ENCODE results near the gene ARFGAP2. TPM values are rescaled to one million over a fixed set of nuclear protein-coding genes. Genes with fewer than 3 reads are reported as not detected.

Gene ARFGAP2
- total and polyA plus RNA-seq, 9 donors, result 41.5 to 94.9 (median 74.2) TPM

DNA sequence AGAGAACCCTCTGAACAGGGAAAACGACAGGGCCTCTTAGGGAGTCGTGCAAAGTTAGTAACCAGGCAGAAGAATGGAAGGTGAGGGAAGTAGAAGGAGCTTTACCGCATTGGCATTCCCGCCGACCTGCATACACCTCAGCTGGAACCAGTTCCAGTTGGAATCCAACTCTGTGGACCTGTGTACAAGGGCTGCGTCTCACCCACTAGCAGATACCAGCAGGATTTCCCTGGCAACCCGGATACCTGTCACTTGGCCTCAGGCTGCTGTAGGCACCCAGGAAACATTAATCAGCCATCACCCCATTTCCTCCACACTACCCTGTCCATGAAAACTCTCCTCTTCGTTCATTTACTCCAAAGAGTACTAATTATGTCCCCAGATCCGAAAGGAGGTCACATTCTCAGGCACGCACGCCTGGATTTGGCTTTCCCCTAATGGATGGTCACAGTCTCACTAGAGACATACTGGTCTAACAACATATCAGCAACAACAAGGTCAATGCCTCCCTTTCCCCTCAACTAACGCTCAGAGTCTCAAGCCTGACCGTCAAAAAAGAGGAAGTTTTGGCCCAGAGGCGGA, 842 bp downstream of the ARFGAP2 start:
- DNase-seq, result no peak
- Histone ChIP-seq H3K4me3 (peak overlapping the region; percentile 95), H3K36me3 (no peaks in the 10 kb centered on the region), H3K9me3 (no peaks in the 10 kb centered on the region), H3K27ac (peak overlapping the region; percentile 82 to 84), H3K4me1 (ENCODE audit: insufficient read depth) (peaks cover 13% of the 10 kb centered on the region), H3K27me3 (no peaks in the 10 kb centered on the region)
- TF ChIP-seq, protein P1, sequence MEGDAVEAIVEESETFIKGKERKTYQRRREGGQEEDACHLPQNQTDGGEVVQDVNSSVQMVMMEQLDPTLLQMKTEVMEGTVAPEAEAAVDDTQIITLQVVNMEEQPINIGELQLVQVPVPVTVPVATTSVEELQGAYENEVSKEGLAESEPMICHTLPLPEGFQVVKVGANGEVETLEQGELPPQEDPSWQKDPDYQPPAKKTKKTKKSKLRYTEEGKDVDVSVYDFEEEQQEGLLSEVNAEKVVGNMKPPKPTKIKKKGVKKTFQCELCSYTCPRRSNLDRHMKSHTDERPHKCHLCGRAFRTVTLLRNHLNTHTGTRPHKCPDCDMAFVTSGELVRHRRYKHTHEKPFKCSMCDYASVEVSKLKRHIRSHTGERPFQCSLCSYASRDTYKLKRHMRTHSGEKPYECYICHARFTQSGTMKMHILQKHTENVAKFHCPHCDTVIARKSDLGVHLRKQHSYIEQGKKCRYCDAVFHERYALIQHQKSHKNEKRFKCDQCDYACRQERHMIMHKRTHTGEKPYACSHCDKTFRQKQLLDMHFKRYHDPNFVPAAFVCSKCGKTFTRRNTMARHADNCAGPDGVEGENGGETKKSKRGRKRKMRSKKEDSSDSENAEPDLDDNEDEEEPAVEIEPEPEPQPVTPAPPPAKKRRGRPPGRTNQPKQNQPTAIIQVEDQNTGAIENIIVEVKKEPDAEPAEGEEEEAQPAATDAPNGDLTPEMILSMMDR (IDR thresholded peaks at IDR 0.05), result no peak
- no peak for TF ChIP-seq EP300 (IDR thresholded peaks at IDR 0.05)
- WGBS, 3 donors, result 25 to 29% (median 26%) methylated on average over 14 of the region's 14 CpGs
- intact Hi-C loops (cut with DNase I), result loop anchor here in 3 of 4 donors (5.0 to 10.0 kb wide), 3 partner anchors 91 to 181 kb away; partner anchors contain the start of gene MYBPC3 (in 1 of the 3)

DNA sequence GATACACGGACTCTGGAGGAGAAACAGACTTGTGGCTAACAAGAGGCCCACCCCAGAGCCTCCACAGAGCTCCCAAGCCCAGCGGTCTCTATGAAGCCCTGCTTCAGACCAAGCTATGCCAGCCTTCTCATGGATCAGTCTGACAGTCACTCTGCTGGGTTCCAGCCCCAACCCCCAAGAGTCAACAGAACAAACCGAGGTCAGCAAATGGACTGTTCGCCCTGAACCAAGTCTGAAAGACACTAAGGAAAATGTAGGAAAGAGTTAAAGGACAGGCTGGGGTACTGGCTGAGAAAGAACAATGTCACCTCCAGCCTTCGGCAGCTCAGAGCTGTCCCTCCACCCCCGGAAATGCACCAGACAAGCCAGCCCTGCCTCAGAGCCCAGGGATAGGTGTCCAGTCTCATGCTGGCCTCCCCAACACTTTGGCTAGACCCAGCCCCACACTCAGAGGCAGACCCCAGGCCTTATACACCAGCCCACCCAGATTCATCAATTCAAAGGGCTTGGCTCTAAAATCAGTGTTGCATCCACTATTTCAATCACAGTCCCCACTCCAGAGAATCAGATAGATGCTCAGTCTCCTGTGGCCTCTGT, 3.8 kb downstream of the ARFGAP2 start:
- Histone ChIP-seq H3K36me3 (no peaks in the 10 kb centered on the region), H3K4me1 (ENCODE audit: insufficient read depth) (peaks cover 9% of the 10 kb centered on the region), H3K27me3 (no peaks in the 10 kb centered on the region), H3K27ac (no peak overlapping the region), H3K9me3 (no peaks in the 10 kb centered on the region), H3K4me3 (no peak overlapping the region)
- TF ChIP-seq, protein P1 (IDR thresholded peaks at IDR 0.05), result no peak
- TF ChIP-seq EP300 (IDR thresholded peaks at IDR 0.05) (no peak), POLR2A (IDR thresholded peaks at IDR 0.05) (no peak)
- WGBS, 3 donors, result 66 to 73% (median 67%) methylated on average over 6 of the region's 6 CpGs
- DNase-seq, result peak in 1 of 5 donors; percentile 11
- intact Hi-C loops (cut with DNase I), result loop anchor here in 1 of 4 donors (10.0 kb wide), 1 partner anchor 182 kb away; the partner anchor contains the start of gene MYBPC3

DNA sequence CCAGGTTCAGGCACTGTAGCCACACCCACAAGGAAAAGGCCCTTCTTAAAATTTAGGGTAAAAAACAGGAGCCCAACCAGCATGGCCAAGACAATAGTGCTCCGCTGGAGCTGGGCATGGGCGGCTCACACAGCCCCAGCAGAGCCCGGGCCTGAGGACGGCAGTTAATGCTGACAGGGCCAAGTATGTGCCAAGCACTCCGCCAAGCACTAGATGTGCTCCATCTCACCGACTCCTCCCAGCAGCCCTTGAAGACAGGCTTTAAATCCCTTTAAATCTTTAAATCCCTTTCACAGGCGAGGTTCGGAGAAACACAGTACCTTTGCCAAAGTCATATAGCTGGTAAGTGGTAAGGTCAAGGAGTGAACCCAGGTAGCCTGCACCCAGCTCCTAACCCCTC, 4.8 kb downstream of the ARFGAP2 start:
- H3K4me3 ChIP-seq, result no peak overlapping the region
- no peak overlapping the region for H3K27ac ChIP-seq
- H3K9me3 ChIP-seq, result no peaks in the 10 kb centered on the region
- DNase-seq, result no peak
- H3K27me3 ChIP-seq, result no peaks in the 10 kb centered on the region
- intact Hi-C loops (cut with DNase I), result loop anchor here in 1 of 4 donors (10.0 kb wide), 1 partner anchor 183 kb away; the partner anchor contains the start of gene MYBPC3
- peaks cover 5% of the 10 kb centered on the region for H3K4me1 ChIP-seq (ENCODE audit: insufficient read depth)
- peaks cover 4% of the 10 kb centered on the region for H3K36me3 ChIP-seq
- TF ChIP-seq EP300 (IDR thresholded peaks at IDR 0.05) (no peak), POLR2A (IDR thresholded peaks at IDR 0.05) (no peak)
- TF ChIP-seq, protein P1 (IDR thresholded peaks at IDR 0.05), result no peak
- whole genome bisulfite sequencing, 3 donors, result 69 to 73% (median 71%) methylated on average over 8 of the region's 8 CpGs

DNA sequence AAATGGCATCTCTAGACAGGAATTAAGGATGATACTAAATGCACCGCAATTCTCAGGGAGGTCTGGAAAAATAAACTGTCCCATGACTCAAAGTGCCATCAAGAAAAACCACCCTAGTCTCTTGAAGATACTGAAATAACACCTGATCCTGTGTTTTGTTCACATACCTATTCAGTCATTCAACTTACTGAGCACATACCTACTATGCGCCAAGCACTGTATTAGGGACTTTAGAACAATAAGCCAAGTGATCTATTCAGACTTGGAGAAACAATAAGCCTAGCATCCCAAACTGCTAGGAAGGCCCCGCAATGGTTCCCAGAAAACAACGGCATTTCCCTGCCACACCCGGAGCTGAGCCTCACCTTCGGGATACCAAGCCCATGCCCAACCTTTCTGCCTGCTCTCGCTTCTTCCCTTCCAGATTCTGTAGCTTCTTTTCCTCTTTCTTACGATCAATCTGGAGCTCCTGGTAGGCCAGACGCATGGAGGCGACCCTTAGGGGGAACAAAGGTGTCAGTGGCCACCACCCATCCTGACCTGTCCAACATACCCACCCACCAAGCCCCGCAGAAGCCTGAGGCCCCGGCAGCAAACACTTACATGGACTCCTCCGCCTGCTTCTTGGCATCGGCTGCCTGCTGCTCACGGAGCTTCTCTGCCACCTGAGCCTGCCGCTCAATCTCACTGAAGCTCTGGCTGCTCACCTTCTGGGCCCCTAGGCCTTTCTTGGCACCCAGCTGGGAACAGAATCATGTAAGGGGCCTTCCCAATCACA, 5.4 kb downstream of the ARFGAP2 start:
- WGBS, 3 donors, result 81 to 91% (median 84%) methylated on average over 16 of the region's 16 CpGs
- intact Hi-C loops (cut with DNase I), result loop anchor here in 1 of 4 donors (10.0 kb wide), 1 partner anchor 184 kb away; the partner anchor contains the start of gene MYBPC3

More for the DNA sequence above, 5.4 kb downstream of the ARFGAP2 start:
- H3K4me3 ChIP-seq, result no peak overlapping the region
- peak in 1 of 5 donors; percentile 13 for DNase-seq
- no peaks in the 10 kb centered on the region for H3K9me3 ChIP-seq
- H3K27me3 ChIP-seq, result no peaks in the 10 kb centered on the region
- no peak overlapping the region for H3K27ac ChIP-seq
- TF ChIP-seq, protein P1 (IDR thresholded peaks at IDR 0.05), result no peak
- no peak for TF ChIP-seq EP300 (IDR thresholded peaks at IDR 0.05)
- TF ChIP-seq POLR2A (IDR thresholded peaks at IDR 0.05), result no peak
- peaks cover 4% of the 10 kb centered on the region for H3K36me3 ChIP-seq
- peaks cover 5% of the 10 kb centered on the region for H3K4me1 ChIP-seq (ENCODE audit: insufficient read depth)
